Tibial artery (tissue), 4 donors: Measurements from ENCODE around the gene PPFIBP2.
A peak's percentile ranks its signal among the peaks of the same experiment; 100 is the strongest.

ENCODE experiments used
- DNase-seq, 2 donors: peaks; one replicate each; pipeline ENCODE4 v3.0.0-alpha.2; 2019
- H3K27ac ChIP-seq, 2 donors: fragments of 200-600 bp; sonication (generic) in 1 of 2; 1 replicate in 1 of 2; 2 replicates in 1 of 2; pipeline ENCODE4 v1.5.1; 2018 to 2019; ENCODE audit warnings: mild to moderate bottlenecking in 1 of 2
- H3K27me3 ChIP-seq, 2 donors: fragments of 200-600 bp; sonication (generic) in 1 of 2; one replicate each; pipeline versions ENCODE4 v1.5.1 to v1.6.0; 2016 to 2019
- H3K36me3 ChIP-seq, 3 donors: fragments of 200-600 bp; sonication (generic) in 2 of 3; one replicate each; pipeline ENCODE4 v1.5.1; 2016 to 2019; ENCODE audit warnings: mild to moderate bottlenecking in 2 of 3
- H3K4me1 ChIP-seq, 4 donors: fragments of 200-600 bp; sonication (generic) in 2 of 4; 1 replicate in 3 of 4; 2 replicates in 1 of 4; pipeline ENCODE4 v1.5.1; 2016 to 2019
- H3K4me3 ChIP-seq, 2 donors: fragments of 200-600 bp; sonication (generic) in 1 of 2; 1 replicate in 1 of 2; 2 replicates in 1 of 2; pipeline ENCODE4 v1.5.1; 2018 to 2019; ENCODE audit warnings: mild to moderate bottlenecking in 2 of 2
- H3K9me3 ChIP-seq, 3 donors: fragments of 200-600 bp; sonication (generic) in 1 of 3; one replicate each; pipeline ENCODE4 v1.5.1; 2016 to 2019
- intact Hi-C: fragments of 100-400 bp; cut with DNase I; formaldehyde crosslinking; loops from one replicate; pipeline ENCODE4 v1.15.0; 2023; ENCODE audit warnings: low total_unique reads
- TF ChIP-seq, protein P1 (sequence below), 2 experiments: fragments of 200-600 bp in 1 of 2; fragments of 450-650 bp in 1 of 2; IDR thresholded peaks; one replicate each; pipeline ENCODE4 v1.5.1; 2017 to 2019; ENCODE audit warnings: antibody characterized with exemption in 2 of 2, mild to moderate bottlenecking in 1 of 2, moderate library complexity in 1 of 2

Gene PPFIBP2

DNA sequence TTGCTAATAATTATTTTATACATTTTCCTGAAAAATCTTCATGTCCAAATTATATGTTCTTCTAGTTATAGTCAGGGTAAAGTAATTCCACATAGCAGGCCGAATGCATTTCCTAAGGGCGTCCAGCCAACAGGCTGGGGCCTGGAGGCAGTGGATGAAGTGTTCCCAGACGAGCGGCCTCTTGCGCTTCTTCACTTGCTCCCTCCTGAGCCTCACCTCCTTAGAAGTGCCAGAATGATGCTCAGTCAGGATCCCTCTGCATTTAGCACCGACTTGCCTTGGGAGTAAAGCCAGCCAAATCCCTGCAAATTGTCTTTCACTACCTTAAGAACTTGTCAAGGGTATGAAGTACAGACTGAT, 27.0 kb upstream of the PPFIBP2 start:
- Histone ChIP-seq H3K27me3 (no peaks in the 10 kb centered on the region), H3K4me3 (peak overlapping the region; percentile 39 to 41), H3K9me3 (no peaks in the 10 kb centered on the region), H3K36me3 (peaks cover 0 to 4% (median 0%) of the 10 kb centered on the region in 3 donors), H3K27ac (peak overlapping the region in 1 of 2 donors; percentile 52), H3K4me1 (peaks cover 0 to 30% (median 15%) of the 10 kb centered on the region in 4 donors)
- intact Hi-C loops: no loop called here
- TF ChIP-seq, protein P1, sequence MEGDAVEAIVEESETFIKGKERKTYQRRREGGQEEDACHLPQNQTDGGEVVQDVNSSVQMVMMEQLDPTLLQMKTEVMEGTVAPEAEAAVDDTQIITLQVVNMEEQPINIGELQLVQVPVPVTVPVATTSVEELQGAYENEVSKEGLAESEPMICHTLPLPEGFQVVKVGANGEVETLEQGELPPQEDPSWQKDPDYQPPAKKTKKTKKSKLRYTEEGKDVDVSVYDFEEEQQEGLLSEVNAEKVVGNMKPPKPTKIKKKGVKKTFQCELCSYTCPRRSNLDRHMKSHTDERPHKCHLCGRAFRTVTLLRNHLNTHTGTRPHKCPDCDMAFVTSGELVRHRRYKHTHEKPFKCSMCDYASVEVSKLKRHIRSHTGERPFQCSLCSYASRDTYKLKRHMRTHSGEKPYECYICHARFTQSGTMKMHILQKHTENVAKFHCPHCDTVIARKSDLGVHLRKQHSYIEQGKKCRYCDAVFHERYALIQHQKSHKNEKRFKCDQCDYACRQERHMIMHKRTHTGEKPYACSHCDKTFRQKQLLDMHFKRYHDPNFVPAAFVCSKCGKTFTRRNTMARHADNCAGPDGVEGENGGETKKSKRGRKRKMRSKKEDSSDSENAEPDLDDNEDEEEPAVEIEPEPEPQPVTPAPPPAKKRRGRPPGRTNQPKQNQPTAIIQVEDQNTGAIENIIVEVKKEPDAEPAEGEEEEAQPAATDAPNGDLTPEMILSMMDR (IDR thresholded peaks at IDR 0.05): no peak
- DNase-seq: no peak

DNA sequence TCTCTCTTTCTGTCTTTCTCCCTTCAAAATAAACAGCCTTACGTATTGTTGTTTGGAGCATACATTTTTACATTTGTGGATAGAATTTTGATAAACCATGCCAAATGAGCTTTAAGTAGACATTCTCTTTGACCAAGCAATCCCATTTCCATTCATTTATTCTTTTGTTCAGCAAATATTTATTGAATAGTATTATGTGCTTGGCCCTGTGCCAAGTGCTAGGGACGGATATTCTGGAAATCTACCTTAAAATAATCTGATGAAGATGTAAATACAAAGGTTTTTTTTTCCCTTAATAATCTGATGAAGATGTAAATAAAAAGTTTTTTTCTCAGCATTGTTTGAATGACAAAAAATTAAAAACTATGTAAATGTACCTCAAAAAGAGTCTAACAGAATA, 26.4 kb upstream of the PPFIBP2 start:
- no peak overlapping the region for H3K4me3 ChIP-seq
- H3K27ac ChIP-seq: no peak overlapping the region
- intact Hi-C loops: no loop called here

DNA sequence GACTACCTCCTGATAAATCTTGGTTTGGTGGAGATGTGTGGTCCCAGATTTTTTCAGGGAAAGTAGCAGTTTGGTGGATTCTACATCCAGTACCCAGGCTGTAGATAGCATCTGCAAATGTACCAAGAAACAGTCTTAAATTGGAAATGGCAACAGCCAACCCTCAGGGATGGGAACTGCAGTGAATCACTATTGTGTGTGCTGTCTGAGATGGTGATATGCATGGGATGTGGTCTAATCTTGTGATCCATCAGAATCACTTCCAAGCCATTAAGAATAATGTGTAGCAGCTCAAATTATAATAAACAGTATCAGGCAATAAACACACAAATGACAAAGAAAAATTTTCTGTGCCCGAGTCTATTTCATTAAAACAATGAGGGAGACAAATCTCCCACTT, 25.1 kb upstream of the PPFIBP2 start:
- TF ChIP-seq, protein P1 (IDR thresholded peaks at IDR 0.05): no peak
- no peak for DNase-seq
- Histone ChIP-seq H3K36me3 (peaks cover 0 to 4% (median 0%) of the 10 kb centered on the region in 3 donors), H3K27me3 (no peaks in the 10 kb centered on the region), H3K27ac (no peak overlapping the region), H3K4me1 (peaks cover 0 to 30% (median 15%) of the 10 kb centered on the region in 4 donors), H3K9me3 (no peaks in the 10 kb centered on the region), H3K4me3 (no peak overlapping the region)
- intact Hi-C loops: no loop called here

More for the DNA sequence above, 26.4 kb upstream of the PPFIBP2 start:
- Histone ChIP-seq H3K36me3 (peaks cover 0 to 4% (median 0%) of the 10 kb centered on the region in 3 donors), H3K4me1 (peaks cover 0 to 30% (median 15%) of the 10 kb centered on the region in 4 donors), H3K9me3 (no peaks in the 10 kb centered on the region), H3K27me3 (no peaks in the 10 kb centered on the region)
- DNase-seq: no peak
- TF ChIP-seq, protein P1 (IDR thresholded peaks at IDR 0.05): no peak

GRCh38 chr11:7489376-7489775, 24.4 kb upstream of the PPFIBP2 start:
- Histone ChIP-seq H3K27me3 (no peaks in the 10 kb centered on the region), H3K36me3 (peaks cover 0 to 6% (median 0%) of the 10 kb centered on the region in 3 donors), H3K4me3 (no peak overlapping the region), H3K4me1 (peaks cover 0 to 30% (median 15%) of the 10 kb centered on the region in 4 donors), H3K27ac (no peak overlapping the region), H3K9me3 (no peaks in the 10 kb centered on the region)
- TF ChIP-seq, protein P1 (IDR thresholded peaks at IDR 0.05): no peak
- intact Hi-C loops: no loop called here
- no peak for DNase-seq

GRCh38 chr11:7490054-7490453, 23.7 kb upstream of the PPFIBP2 start:
- Histone ChIP-seq H3K27ac (no peak overlapping the region), H3K4me3 (no peak overlapping the region), H3K4me1 (peaks cover 0 to 24% (median 12%) of the 10 kb centered on the region in 4 donors), H3K27me3 (no peaks in the 10 kb centered on the region), H3K36me3 (peaks cover 0 to 9% (median 0%) of the 10 kb centered on the region in 3 donors), H3K9me3 (no peaks in the 10 kb centered on the region)
- TF ChIP-seq, protein P1 (IDR thresholded peaks at IDR 0.05): no peak
- intact Hi-C loops: no loop called here
- no peak for DNase-seq

- DNase-seq: no peak
- Histone ChIP-seq H3K9me3 (no peaks in the 10 kb centered on the region), H3K36me3 (peaks cover 0 to 9% (median 0%) of the 10 kb centered on the region in 3 donors), H3K27me3 (no peaks in the 10 kb centered on the region), H3K4me3 (no peak overlapping the region), H3K4me1 (peaks cover 0 to 19% (median 10%) of the 10 kb centered on the region in 4 donors), H3K27ac (no peak overlapping the region)
- intact Hi-C loops: no loop called here
- TF ChIP-seq, protein P1 (IDR thresholded peaks at IDR 0.05): no peak
Measured at GRCh38 chr11:7490535-7490934, 23.3 kb upstream of the PPFIBP2 start.
